Stimulated activated naive B cell treated with anti-CD40 and anti-IgM and Interleukin-4, amounts not matched to agents 10 μg/mL and 1 μg/mL and 100 μg/mL, for 72 hours (primary cell): ENCODE measurements around the gene PLEKHB1.

Experiments used
- ATAC-seq, 2 donors: fragments of 150-1000 bp; cut with Tn5 transposase; replicated peaks; 2 replicates each; pipeline ENCODE4 v1.10.0; 2021; ENCODE audit warnings: moderate library complexity in 1 of 2
- DNase-seq: peaks from one replicate; pipeline ENCODE4 v3.0.0; 2021
- H3K27ac Mint-ChIP-seq: one replicate; pipeline ENCODE4 v1.8.0; 2022; ENCODE audit warnings: mild to moderate bottlenecking, mixed read lengths
- H3K27me3 Mint-ChIP-seq, 2 donors: one replicate each; pipeline ENCODE4 v1.8.0; 2022; ENCODE audit warnings: mixed read lengths in 2 of 2
- H3K36me3 Mint-ChIP-seq, 2 donors: one replicate each; pipeline ENCODE4 v1.8.0; 2022; ENCODE audit warnings: mixed read lengths in 2 of 2, mild to moderate bottlenecking in 1 of 2
- H3K4me1 Mint-ChIP-seq, 2 donors: one replicate each; pipeline ENCODE4 v1.8.0; 2022; ENCODE audit warnings: mixed read lengths in 2 of 2, mild to moderate bottlenecking in 1 of 2
- H3K4me3 Mint-ChIP-seq, 2 donors: one replicate each; pipeline ENCODE4 v1.8.0; 2022; ENCODE audit warnings: mild to moderate bottlenecking in 2 of 2, mixed read lengths in 2 of 2, moderate library complexity in 1 of 2
- H3K9me3 Mint-ChIP-seq, 2 donors: one replicate each; pipeline ENCODE4 v1.8.0; 2022; ENCODE audit warnings: mixed read lengths in 2 of 2, mild to moderate bottlenecking in 1 of 2

PLEKHB1 gene

DNA sequence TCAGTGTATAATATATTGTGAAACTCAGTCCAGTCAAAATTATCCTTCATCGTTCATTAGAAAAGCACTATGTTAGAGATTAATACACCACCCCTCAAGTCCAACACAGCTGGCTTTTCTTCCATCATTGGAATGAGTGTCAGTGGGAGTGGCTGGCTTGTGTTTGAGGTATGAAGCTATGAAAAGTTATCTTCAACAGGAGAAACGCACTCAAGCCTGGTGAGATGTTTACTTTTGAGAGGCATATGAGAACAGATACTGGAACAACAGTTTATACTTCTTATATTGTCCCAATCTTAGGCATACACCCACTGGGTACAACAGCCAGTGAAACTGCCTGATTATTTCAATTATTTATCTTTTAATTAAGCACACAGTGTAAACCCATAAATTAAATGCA is 34.3 kb downstream of the PLEKHB1 start:
- no peak overlapping the region for H3K4me3 Mint-ChIP-seq
- H3K27ac Mint-ChIP-seq, result no peak overlapping the region
- DNase-seq (no peak), ATAC-seq (no peak)
- H3K9me3 Mint-ChIP-seq, result no peaks in the 10 kb centered on the region
- no peaks in the 10 kb centered on the region for H3K4me1 Mint-ChIP-seq
- peaks cover 20 to 28% of the 10 kb centered on the region in 2 donors for H3K36me3 Mint-ChIP-seq
- H3K27me3 Mint-ChIP-seq, result no peaks in the 10 kb centered on the region

DNA sequence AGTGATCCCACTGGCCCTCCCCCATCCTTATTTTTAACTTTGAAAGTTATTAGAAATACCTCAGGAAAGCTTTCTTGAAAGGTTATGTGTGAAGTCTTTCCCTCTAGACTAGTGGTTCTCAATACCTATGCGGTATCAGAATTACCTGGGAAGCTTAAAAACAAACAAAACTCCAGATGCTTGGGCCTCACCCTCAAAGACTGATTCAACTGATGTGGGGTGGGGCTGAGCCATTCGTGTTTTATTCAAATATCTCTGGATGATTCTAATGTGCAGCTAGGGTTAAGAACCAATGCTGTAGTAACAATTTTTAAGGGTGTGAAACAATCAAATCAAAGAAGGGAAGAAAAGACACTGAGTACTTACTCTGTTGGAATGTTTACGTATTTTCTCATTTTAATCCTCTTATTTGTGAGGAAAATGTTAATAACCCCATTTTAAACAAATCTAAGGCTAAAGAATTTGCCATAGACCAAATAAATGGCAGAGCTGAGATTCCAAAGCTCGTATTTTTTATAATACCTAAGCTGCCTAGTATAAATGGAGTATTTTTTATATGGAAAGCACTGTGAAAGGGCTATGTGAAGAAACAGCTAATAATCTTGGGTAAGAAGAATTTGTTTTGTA is 47.6 kb downstream of the PLEKHB1 start:
- Mint-ChIP-seq H3K36me3 (peaks cover 12 to 17% of the 10 kb centered on the region in 2 donors), H3K27me3 (no peaks in the 10 kb centered on the region), H3K4me3 (no peak overlapping the region), H3K9me3 (no peaks in the 10 kb centered on the region), H3K27ac (no peak overlapping the region), H3K4me1 (no peaks in the 10 kb centered on the region)
- ATAC-seq (no peak), DNase-seq (no peak)

DNA sequence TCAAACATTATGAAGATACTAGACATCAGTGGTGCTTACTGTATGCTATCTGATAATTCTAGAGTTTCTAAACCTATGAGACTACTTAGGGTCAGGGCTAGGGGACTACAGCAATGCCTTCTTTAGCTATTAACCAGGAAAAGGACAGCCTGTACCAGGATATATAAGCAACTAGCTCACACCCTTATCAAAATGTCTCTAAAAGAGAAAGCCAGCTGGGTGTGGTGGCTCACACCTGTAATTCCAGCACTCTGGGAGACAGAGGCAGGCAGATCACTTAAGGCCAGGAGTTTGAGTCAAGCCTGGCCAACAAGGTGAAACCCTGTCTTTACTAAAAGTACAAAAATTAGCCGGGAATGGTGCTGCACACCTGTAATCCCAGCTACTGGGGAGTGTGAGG is 58.7 kb downstream of the PLEKHB1 start:
- H3K9me3 Mint-ChIP-seq, result no peaks in the 10 kb centered on the region
- no peak overlapping the region for H3K4me3 Mint-ChIP-seq
- ATAC-seq, result no peak
- no peak overlapping the region for H3K27ac Mint-ChIP-seq
- H3K36me3 Mint-ChIP-seq, result peaks cover 25 to 33% of the 10 kb centered on the region in 2 donors
- no peaks in the 10 kb centered on the region for H3K27me3 Mint-ChIP-seq
- DNase-seq, result no peak
- H3K4me1 Mint-ChIP-seq, result no peaks in the 10 kb centered on the region

DNA sequence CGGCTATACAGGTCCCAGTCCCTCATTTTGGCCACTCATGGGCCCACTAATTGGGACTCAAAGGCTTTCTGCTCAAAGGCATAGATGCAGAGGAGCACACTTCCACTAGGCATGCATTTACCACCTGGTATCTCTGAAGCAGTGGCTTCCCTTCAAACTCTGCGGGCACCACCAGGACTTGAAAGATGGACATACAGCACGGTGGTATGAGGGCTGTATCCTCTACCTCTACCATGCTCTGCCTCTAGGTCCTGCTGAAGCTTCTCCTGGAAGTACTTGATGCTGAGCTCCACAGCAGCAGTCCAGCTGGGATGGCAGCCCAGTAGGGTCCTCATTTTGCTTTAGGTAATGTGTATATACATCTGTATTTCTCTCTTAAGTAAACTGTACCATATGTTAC is 64.6 kb downstream of the PLEKHB1 start:
- peaks cover 14 to 20% of the 10 kb centered on the region in 2 donors for H3K36me3 Mint-ChIP-seq
- peaks cover 0 to under 1% of the 10 kb centered on the region in 2 donors for H3K4me1 Mint-ChIP-seq
- no peak for DNase-seq
- no peaks in the 10 kb centered on the region for H3K27me3 Mint-ChIP-seq
- H3K9me3 Mint-ChIP-seq, result no peaks in the 10 kb centered on the region
- H3K27ac Mint-ChIP-seq, result no peak overlapping the region
- no peak overlapping the region for H3K4me3 Mint-ChIP-seq
- ATAC-seq, result no peak
